ENCODE results near the gene PROCA1. TPM values are rescaled to one million over a fixed set of nuclear protein-coding genes. Genes with fewer than 3 reads are reported as not detected.
A peak's percentile ranks its signal among the peaks of the same experiment; 100 is the strongest.

Gene PROCA1
- total and polyA plus RNA-seq, 9 of the 15 experiments (the other 6 are each of a cell fraction or from before 2014, with no cell fraction given), result 0.78 to 16.2 (median 5.6) TPM

DNA sequence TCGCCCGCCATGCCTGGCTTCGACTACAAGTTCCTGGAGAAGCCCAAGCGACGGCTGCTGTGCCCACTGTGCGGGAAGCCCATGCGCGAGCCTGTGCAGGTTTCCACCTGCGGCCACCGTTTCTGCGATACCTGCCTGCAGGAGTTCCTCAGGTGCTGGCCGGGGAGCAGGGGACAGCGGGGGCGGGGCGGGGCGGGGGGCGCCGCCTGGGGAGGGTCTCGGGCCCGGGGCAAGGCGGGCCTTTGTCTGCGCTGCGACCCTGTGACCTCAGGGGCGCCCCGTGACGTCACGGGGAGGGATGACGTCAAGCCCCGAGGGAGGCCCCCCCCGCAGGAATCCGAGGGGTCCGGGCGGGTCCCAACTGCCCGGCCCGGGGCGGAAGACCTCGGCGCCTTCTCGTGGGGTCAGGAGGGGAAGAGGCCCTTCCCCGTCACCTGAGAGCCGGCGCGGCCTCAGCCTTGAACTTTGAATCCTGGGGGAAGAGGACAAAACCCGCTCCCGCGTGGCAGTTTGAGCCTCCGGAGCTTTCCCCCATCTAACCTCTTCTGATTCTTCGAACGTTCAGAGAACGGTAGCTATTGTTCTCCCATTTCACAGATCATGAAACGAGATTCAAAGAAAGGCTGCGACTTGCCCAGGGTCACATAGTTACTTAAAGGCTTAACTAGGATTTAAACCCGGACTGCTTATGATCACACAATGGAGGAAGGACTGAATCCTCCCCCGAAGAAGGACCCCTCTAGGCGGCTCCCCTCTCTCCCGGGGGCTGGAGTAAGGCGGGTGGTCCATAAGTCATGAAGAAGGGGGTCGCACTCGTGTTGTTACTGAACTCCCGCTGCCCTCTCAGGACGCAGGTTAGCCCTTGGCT lies 32.6 kb upstream of the PROCA1 start (continued):
- TF ChIP-seq TCFL5 (CRISPR knock-in tag; conservative IDR thresholded peaks at IDR 0.05) (no peak), STAG1 (CRISPR knock-in tag; IDR thresholded peaks at IDR 0.05; ENCODE audit: borderline replicate concordance) (no peak; the same call in 1 of the 2 replicates), ZNF780A (CRISPR knock-in tag; IDR thresholded peaks at IDR 0.05) (no peak), LEF1 (IDR thresholded peaks at IDR 0.05) (no peak), PRMT5 (CRISPR knock-in tag; IDR thresholded peaks at IDR 0.05) (0 out of 2 replicates have a peak, but pooled peaks have one; percentile 14), ZEB2 (IDR thresholded peaks at IDR 0.05) (no peak), NCOA6 (IDR thresholded peaks at IDR 0.05) (no peak), ZNF830 (CRISPR knock-in tag; IDR thresholded peaks at IDR 0.05) (no peak), ZNF316 (IDR thresholded peaks at IDR 0.05) (no peak), ZNF24 (IDR thresholded peaks at IDR 0.05) (no peak), NCOA2 (IDR thresholded peaks at IDR 0.05; ENCODE audit: partially characterized antibody in 2 of 2) (no peak), YBX1 (IDR thresholded peaks at IDR 0.05) (no peak), PCBP1 (IDR thresholded peaks at IDR 0.05; ENCODE audit: low read depth, low read length, poor library complexity, severe bottlenecking) (no peak), SIRT6 (IDR thresholded peaks at IDR 0.05; ENCODE audit: low read depth, low read length) (no peak), ZZZ3 (IDR thresholded peaks at IDR 0.05) (no peak), CC2D1A (IDR thresholded peaks at IDR 0.05) (no peak), TBL1XR1 (IDR thresholded peaks at IDR 0.05; ENCODE audit: low read length in 2 of 2) (peak in 1 of 2 experiments; percentile 20; a peak in 1 of 4 replicates), PPARD (CRISPR knock-in tag; IDR thresholded peaks at IDR 0.05) (no peak), NUFIP1 (IDR thresholded peaks at IDR 0.05; ENCODE audit: partially characterized antibody) (no peak), MAFF (IDR thresholded peaks at IDR 0.05; ENCODE audit: low read length) (no peak), CBFB (CRISPR knock-in tag; IDR thresholded peaks at IDR 0.05) (no peak), KLF16 (IDR thresholded peaks at IDR 0.05) (no peak), SAFB2 (IDR thresholded peaks at IDR 0.05; ENCODE audit: borderline replicate concordance, low read depth, low read length, severe bottlenecking) (no peak), GTF2F1 (IDR thresholded peaks at IDR 0.05; ENCODE audit: low read depth, low read length) (no peak)
- TF ChIP-seq, protein P1, sequence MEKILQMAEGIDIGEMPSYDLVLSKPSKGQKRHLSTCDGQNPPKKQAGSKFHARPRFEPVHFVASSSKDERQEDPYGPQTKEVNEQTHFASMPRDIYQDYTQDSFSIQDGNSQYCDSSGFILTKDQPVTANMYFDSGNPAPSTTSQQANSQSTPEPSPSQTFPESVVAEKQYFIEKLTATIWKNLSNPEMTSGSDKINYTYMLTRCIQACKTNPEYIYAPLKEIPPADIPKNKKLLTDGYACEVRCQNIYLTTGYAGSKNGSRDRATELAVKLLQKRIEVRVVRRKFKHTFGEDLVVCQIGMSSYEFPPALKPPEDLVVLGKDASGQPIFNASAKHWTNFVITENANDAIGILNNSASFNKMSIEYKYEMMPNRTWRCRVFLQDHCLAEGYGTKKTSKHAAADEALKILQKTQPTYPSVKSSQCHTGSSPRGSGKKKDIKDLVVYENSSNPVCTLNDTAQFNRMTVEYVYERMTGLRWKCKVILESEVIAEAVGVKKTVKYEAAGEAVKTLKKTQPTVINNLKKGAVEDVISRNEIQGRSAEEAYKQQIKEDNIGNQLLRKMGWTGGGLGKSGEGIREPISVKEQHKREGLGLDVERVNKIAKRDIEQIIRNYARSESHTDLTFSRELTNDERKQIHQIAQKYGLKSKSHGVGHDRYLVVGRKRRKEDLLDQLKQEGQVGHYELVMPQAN (IDR thresholded peaks at IDR 0.05; ENCODE audit: borderline replicate concordance), result no peak
- TF ChIP-seq, protein P2, sequence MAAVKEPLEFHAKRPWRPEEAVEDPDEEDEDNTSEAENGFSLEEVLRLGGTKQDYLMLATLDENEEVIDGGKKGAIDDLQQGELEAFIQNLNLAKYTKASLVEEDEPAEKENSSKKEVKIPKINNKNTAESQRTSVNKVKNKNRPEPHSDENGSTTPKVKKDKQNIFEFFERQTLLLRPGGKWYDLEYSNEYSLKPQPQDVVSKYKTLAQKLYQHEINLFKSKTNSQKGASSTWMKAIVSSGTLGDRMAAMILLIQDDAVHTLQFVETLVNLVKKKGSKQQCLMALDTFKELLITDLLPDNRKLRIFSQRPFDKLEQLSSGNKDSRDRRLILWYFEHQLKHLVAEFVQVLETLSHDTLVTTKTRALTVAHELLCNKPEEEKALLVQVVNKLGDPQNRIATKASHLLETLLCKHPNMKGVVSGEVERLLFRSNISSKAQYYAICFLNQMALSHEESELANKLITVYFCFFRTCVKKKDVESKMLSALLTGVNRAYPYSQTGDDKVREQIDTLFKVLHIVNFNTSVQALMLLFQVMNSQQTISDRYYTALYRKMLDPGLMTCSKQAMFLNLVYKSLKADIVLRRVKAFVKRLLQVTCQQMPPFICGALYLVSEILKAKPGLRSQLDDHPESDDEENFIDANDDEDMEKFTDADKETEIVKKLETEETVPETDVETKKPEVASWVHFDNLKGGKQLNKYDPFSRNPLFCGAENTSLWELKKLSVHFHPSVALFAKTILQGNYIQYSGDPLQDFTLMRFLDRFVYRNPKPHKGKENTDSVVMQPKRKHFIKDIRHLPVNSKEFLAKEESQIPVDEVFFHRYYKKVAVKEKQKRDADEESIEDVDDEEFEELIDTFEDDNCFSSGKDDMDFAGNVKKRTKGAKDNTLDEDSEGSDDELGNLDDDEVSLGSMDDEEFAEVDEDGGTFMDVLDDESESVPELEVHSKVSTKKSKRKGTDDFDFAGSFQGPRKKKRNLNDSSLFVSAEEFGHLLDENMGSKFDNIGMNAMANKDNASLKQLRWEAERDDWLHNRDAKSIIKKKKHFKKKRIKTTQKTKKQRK (IDR thresholded peaks at IDR 0.05; ENCODE audit: borderline replicate concordance, low read depth, low read length), result no peak
